Measurements from ENCODE around the gene AFG1L.
"Not testable (repeated sequence)": the region's sequence is repeated elsewhere in the genome, so short reads cannot be mapped to it uniquely, and the experiment has no call there.

The AFG1L gene

DNA sequence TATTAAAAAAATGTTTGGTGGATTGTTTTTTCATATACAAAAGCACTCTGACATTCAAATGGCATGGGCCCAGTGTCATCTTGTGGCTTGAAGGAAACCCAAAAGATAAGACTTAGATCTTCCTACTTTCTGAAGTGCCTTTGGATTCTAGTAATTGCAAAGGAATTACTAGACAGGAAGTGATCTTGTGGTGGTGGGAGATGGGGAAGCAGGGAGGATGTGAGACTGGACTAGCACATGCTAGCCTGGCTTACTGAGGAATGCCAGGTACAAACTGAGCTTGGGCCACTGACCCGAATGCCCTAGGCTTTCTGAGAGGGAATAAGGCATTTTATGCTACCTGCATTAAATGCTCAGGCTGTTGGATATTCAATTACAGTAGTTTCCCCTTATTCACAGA is 59.0 kb downstream of the AFG1L start:
- DNase-seq (ENCODE audit: low spot score) = no peak

- DNase-seq (ENCODE audit: low spot score) = no peak
Observed at GRCh38 chr6:108355120-108355519, 60.3 kb downstream of the AFG1L start.

DNA sequence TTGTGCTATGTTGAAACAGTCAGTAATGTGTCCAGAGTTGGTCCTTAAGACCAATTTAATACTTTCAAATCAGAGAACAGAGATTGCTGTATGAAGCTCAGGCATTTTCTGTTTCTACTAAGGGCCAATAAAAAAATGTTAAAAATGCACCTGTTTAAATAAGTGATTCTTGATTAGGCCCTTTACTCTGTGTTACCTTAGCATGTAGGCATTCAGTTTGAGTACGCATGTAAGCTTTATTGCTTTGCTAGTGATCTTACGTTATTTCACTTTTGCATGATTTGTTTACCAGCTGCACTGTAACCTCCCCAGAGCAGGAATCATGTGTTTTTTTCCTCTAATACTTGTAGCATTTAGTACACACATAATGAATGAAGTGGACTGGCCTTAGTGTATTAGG is 61.0 kb downstream of the AFG1L start:
- no peak for DNase-seq (ENCODE audit: low spot score)

DNA sequence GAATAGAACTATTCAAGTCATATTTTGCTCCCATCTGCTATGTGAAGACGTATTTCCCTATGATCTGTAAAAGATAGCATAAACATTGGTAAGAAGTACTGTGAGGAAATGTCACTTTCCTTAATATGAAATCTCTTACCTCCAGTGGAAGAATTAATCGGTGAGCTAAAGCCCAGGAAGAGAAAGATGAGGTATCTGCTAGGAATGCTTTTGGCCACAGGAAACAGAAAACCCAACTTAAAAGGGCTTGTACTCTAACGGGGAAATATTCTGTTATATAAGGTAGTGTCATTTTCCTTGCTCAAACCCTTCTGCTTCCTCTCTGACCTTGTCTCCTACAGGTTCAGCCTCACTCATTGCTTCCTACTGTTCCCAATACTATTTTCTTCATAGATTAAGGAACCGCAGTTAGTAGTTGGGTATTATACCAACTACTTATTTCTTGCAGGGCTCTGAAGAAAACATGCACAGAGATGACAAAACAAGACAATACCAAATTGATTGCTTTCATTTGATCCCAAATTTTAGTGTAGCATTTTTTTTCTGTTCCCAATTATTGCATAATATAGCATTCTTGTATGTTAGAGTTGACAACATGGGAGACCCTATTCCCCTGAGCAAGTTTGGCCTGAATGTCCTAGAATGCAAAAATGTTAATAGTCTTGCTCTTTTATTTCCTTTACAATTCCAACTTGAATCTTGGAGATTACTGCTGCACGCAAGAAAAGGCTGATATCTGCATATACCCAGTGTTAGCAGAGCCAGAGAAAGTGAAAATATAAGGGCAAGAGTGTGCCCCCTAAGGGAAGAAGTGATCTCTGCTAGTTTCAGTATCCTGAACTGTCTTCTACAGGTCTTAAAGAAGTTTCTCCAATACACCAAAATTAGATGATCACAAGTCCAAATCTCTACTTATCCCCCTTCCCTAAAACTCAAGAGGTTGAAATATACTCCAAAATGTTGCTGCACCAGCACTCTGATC is 65.3 kb downstream of the AFG1L start:
- no peak for DNase-seq (ENCODE audit: low spot score)

DNA sequence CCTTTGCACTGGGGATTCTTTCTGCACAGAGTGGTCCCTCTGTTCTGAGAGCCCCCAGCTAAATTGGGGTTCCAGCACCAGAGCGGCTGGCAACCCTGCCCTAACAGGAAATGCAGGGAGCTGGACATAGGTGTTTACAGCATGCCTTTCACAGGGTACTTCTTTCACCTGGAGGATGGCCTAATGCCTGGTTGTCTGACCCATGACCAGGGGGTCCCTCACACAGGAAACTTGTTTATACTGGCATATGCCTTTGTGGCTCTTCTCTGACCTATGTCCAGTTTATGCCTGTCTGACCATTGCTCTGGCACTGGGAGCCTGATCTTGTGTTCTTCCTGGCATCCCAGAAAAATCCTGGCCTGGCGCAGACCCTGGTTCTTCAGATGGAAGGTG is 66.1 kb downstream of the AFG1L start:
- DNase-seq (ENCODE audit: low spot score) = no peak

- DNase-seq (ENCODE audit: low spot score) = no peak
Observed at GRCh38 chr6:108361312-108361932, 66.6 kb downstream of the AFG1L start.

- no peak for DNase-seq (ENCODE audit: low spot score)
Observed at GRCh38 chr6:108362455-108362854, 67.6 kb downstream of the AFG1L start.

DNA sequence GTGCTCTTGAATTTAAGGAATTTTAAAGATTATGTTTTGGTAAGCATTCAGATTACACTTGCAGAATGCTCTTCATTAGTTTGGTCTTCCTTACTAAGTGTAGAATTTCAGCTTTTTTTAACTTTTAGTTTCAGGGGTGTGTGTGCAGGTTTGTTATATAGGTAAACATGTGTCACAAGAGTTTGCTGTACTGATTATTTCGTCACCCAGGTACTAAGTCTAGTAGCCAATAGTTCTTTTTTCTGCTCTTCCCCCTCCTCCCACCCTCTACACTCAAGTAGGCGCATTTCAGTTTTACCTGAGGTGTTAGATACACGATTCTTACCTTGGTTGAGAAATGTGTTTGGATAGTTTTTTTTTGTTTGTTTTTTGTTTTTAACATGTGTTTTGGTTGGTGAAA is 68.3 kb downstream of the AFG1L start:
- no peak for DNase-seq (ENCODE audit: low spot score)

DNA sequence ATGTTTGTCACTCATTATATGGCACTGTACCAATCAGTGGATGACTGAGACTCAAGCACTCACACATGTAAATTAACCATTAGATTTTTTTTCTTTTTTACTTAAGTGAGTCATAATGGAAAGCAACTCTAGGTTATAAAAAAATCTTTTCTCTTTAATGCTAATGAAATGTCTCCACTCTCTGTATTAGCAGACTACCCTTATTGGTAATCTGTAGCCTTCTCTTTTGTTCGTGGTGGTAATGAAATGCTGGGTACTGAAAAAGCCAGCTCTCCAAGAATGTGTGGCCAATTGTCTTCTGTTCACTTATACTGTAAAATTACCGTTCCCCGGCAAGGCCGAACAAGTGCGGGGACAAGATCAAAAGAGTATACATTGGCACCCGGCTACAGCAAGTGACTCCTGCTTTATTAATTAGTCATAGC is 69.0 kb downstream of the AFG1L start:
- DNase-seq (ENCODE audit: low spot score) = no peak

- no peak for DNase-seq (ENCODE audit: low spot score)
Observed at GRCh38 chr6:108364470-108364869, 69.6 kb downstream of the AFG1L start.

GRCh38 chr6:108365478-108365877 is 70.6 kb downstream of the AFG1L start:
- DNase-seq (ENCODE audit: low spot score) = no peak

DNA sequence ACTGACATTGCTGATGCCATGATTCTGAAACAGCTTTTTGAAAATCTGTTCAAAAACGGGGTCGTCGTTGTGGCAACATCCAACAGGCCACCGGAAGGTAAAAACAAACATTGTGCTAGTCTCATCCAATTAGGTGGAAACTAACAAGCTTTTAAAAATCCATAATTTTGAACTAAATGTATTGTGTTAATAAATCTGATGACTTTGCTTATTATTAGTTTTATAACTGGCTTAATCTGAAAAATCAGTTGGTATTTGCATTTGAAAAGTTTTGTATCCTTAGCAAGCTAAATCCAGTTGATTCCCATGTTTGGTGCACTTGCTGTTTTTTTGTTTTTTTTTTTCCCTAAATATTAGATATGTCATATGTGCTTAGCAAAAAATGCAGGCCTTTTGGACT is 71.4 kb downstream of the AFG1L start:
- DNase-seq (ENCODE audit: low spot score) = no peak

GRCh38 chr6:108368431-108369030 is 73.7 kb downstream of the AFG1L start:
- no peak for DNase-seq (ENCODE audit: low spot score)

- no peak for DNase-seq (ENCODE audit: low spot score)
Observed at GRCh38 chr6:108380876-108381275, 86.0 kb downstream of the AFG1L start.

DNA sequence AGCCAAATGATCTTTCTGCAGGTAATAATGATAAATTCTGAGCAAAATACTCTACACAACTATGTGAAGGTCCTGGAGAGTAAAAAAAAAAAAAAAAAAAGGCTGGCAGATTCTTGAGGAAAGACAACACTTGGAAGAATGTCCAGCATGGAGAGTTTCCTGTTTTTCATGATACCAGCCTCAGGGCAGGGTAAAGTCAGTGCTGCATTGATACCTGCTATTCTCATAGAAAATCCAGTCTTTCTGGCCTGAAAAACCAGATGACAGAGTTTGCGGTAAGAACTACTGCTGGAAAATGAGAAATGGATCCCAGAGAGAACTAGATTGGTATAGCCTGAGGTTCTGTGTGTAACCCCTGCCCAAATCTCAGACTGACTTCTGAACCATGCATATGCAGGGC is 89.1 kb downstream of the AFG1L start:
- no peak for DNase-seq (ENCODE audit: low spot score)

DNA sequence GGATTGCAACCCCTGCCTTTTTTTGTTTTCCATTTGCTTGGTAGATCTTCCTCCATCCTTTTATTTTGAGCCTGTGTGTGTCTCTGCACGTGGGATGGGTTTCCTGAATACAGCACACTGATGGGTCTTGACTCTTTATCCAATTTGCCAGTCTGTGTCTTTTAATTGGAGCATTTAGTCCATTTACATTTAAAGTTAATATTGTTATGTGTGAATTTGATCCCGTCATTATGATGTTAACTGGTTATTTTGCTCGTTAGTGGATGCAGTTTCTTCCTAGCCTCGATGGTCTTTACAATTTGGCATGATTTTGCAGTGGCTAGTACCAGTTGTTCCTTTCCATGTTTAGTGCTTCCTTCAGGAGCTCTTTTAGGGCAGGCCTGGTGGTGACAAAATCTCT is 94.3 kb downstream of the AFG1L start:
- DNase-seq (ENCODE audit: low spot score) = not testable (repeated sequence)

DNA sequence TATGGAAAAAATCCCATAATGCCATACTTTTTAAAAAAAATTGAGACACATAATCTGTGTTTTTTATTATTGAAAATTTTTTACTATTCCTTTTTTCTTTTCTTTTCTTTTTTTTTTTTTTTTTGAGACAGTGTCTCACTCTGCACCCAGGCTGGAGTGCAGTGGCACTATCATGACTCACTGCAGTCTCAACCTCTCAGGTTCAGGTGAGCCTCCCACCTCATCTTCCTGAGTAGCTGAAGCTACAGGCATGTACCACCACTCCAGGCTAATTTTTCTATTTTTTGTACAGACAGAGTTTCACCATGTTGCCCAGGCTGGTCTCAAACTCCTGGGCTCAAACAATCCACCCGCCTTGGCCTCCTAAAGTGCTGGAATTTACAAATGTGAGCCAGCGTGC is 100.4 kb downstream of the AFG1L start:
- DNase-seq (ENCODE audit: low spot score) = no peak

DNA sequence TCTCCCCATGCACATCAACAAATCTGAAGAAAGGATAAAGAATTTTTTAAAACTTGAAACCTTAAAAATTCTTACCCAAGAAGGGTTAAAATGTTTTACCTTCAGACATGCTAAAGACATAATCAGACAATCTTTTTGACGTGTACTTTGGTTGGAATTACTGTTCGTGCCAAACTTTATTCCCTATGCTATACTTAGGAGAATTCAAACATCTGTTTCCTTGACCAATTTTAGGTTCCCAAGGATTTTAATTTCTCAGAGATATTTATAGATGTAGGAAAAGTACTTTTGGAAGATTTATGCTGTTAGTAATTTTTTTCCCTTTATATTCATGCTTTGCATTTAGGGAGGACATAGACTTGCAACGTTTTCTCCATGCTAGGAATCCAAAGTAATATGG is 108.4 kb downstream of the AFG1L start:
- no peak for DNase-seq (ENCODE audit: low spot score)

- DNase-seq (ENCODE audit: low spot score) = no peak
Observed at GRCh38 chr6:108406943-108407342, 112.1 kb downstream of the AFG1L start.

GRCh38 chr6:108407904-108408827 is 113.3 kb downstream of the AFG1L start:
- DNase-seq (ENCODE audit: low spot score) = no peak

DNA sequence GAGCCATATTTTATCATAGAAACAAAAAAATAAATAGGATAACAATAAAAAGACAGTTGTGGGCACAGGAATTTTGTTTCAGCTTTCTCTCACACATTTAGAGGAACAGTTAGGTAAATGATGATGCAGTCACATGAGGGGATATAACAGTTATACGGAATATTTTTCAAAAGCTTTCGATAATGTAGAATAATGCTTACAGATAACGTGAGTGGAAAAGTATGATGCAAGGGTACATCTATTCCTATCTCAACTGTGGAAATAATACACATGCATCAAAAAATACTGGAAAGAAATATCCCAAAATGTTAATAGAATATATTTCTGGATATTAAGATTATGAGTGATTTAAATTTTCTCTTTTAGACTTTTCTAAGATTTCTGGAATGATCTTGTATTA is 114.0 kb downstream of the AFG1L start:
- no peak for DNase-seq (ENCODE audit: low spot score)

Data from ecto neural progenitor cell (in vitro differentiated cells).